ENCODE measurements around the gene MMP19. TPM values are rescaled to one million over a fixed set of nuclear protein-coding genes. Genes with fewer than 3 reads are reported as not detected.

MMP19 gene
- total RNA-seq, 2 experiments from 2014 or later = not detected

- Mint-ChIP-seq H3K9me3 (no peaks in the 10 kb centered on the region), H3K27ac (no peak overlapping the region), H3K27me3 (no peaks in the 10 kb centered on the region), H3K4me1 (peaks cover 31% of the 10 kb centered on the region), H3K36me3 (peaks cover 20% of the 10 kb centered on the region), H3K4me3 (no peak overlapping the region)
- DNase-seq = no peak
Measured at GRCh38 chr12:55812088-55812487, 30.6 kb downstream of the MMP19 start.

GRCh38 chr12:55809274-55809673 is 33.5 kb downstream of the MMP19 start:
- H3K36me3 Mint-ChIP-seq = peaks cover 16% of the 10 kb centered on the region
- no peaks in the 10 kb centered on the region for H3K27me3 Mint-ChIP-seq
- peaks cover 24% of the 10 kb centered on the region for H3K4me1 Mint-ChIP-seq
- no peak for DNase-seq
- H3K9me3 Mint-ChIP-seq = no peaks in the 10 kb centered on the region
- no peak overlapping the region for H3K4me3 Mint-ChIP-seq
- H3K27ac Mint-ChIP-seq = no peak overlapping the region

- H3K4me1 Mint-ChIP-seq = peaks cover 18% of the 10 kb centered on the region
- no peaks in the 10 kb centered on the region for H3K9me3 Mint-ChIP-seq
- no peaks in the 10 kb centered on the region for H3K27me3 Mint-ChIP-seq
- H3K4me3 Mint-ChIP-seq = no peak overlapping the region
- peaks cover 9% of the 10 kb centered on the region for H3K36me3 Mint-ChIP-seq
- H3K27ac Mint-ChIP-seq = no peak overlapping the region
- DNase-seq = no peak
Measured at GRCh38 chr12:55806982-55807381, 35.8 kb downstream of the MMP19 start.

- Mint-ChIP-seq H3K4me1 (peaks cover 7% of the 10 kb centered on the region), H3K27ac (no peak overlapping the region), H3K9me3 (no peaks in the 10 kb centered on the region), H3K27me3 (no peaks in the 10 kb centered on the region), H3K36me3 (peaks cover 9% of the 10 kb centered on the region), H3K4me3 (no peak overlapping the region)
- DNase-seq = no peak
Measured at GRCh38 chr12:55797550-55797949, 45.2 kb downstream of the MMP19 start.

GRCh38 chr12:55797068-55797467 is 45.7 kb downstream of the MMP19 start:
- no peak for DNase-seq
- no peak overlapping the region for H3K27ac Mint-ChIP-seq
- peaks cover 9% of the 10 kb centered on the region for H3K36me3 Mint-ChIP-seq

GRCh38 chr12:55795950-55796349 is 46.8 kb downstream of the MMP19 start:
- H3K9me3 Mint-ChIP-seq = no peaks in the 10 kb centered on the region
- peaks cover 7% of the 10 kb centered on the region for H3K4me1 Mint-ChIP-seq
- H3K27me3 Mint-ChIP-seq = no peaks in the 10 kb centered on the region
- H3K4me3 Mint-ChIP-seq = no peak overlapping the region
- H3K27ac Mint-ChIP-seq = peak overlapping the region; percentile 36
- DNase-seq = no peak
- H3K36me3 Mint-ChIP-seq = peaks cover 9% of the 10 kb centered on the region

More at GRCh38 chr12:55797068-55797467, 45.7 kb downstream of the MMP19 start:
- H3K9me3 Mint-ChIP-seq = no peaks in the 10 kb centered on the region
- H3K4me3 Mint-ChIP-seq = no peak overlapping the region
- peaks cover 7% of the 10 kb centered on the region for H3K4me1 Mint-ChIP-seq
- H3K27me3 Mint-ChIP-seq = no peaks in the 10 kb centered on the region

GRCh38 chr12:55789893-55790292 is 52.8 kb downstream of the MMP19 start:
- no peak overlapping the region for H3K4me3 Mint-ChIP-seq
- no peaks in the 10 kb centered on the region for H3K27me3 Mint-ChIP-seq
- DNase-seq = no peak
- H3K4me1 Mint-ChIP-seq = no peaks in the 10 kb centered on the region
- no peaks in the 10 kb centered on the region for H3K9me3 Mint-ChIP-seq
- peaks cover 13% of the 10 kb centered on the region for H3K36me3 Mint-ChIP-seq
- H3K27ac Mint-ChIP-seq = no peak overlapping the region

- DNase-seq = no peak
- Mint-ChIP-seq H3K4me1 (no peaks in the 10 kb centered on the region), H3K36me3 (peaks cover 16% of the 10 kb centered on the region), H3K4me3 (no peak overlapping the region), H3K9me3 (no peaks in the 10 kb centered on the region), H3K27me3 (no peaks in the 10 kb centered on the region), H3K27ac (no peak overlapping the region)
Measured at GRCh38 chr12:55789171-55789570, 53.6 kb downstream of the MMP19 start.

- Mint-ChIP-seq H3K36me3 (peaks cover 21% of the 10 kb centered on the region), H3K27ac (no peak overlapping the region), H3K4me1 (no peaks in the 10 kb centered on the region), H3K9me3 (no peaks in the 10 kb centered on the region), H3K4me3 (no peak overlapping the region), H3K27me3 (no peaks in the 10 kb centered on the region)
- DNase-seq = no peak
Measured at GRCh38 chr12:55788546-55788945, 54.2 kb downstream of the MMP19 start.

Other genes with a start within 250 kb of the MMP19 start
- gene OR10P1, start 206.0 kb downstream of the MMP19 start, total RNA-seq = not detected
- gene ITGA7, start 135.0 kb downstream of the MMP19 start, total RNA-seq = 1 to 10 TPM; 3.3 to 3.7 TPM
- gene BLOC1S1, start 126.9 kb downstream of the MMP19 start, total RNA-seq = 10 to 100 TPM; 81.9 to 88.4 TPM
- 1 to 10 TPM; 4.2 to 6.7 TPM for gene RDH5, start 122.5 kb downstream of the MMP19 start, total RNA-seq
- 100 to 1,000 TPM; 113 to 117 TPM for gene CD63, start 113.9 kb downstream of the MMP19 start, total RNA-seq
- 10 to 100 TPM; 11.9 to 12.9 TPM for gene GDF11, start 99.8 kb downstream of the MMP19 start, total RNA-seq
- 100 to 1,000 TPM in 1 of 2 experiments, 10 to 100 TPM in 1; 99.6 to 104 TPM for gene SARNP, start 25.2 kb downstream of the MMP19 start, total RNA-seq
- gene ORMDL2, start 24.9 kb downstream of the MMP19 start, total RNA-seq = 10 to 100 TPM; 29.8 to 32.4 TPM
- 10 to 100 TPM; 33.1 to 35.5 TPM for gene DNAJC14, start 13.3 kb downstream of the MMP19 start, total RNA-seq
- 10 to 100 TPM; 33.3 to 34.9 TPM for gene PYM1, start 85.0 kb upstream of the MMP19 start, total RNA-seq
- gene DGKA, start 88.2 kb upstream of the MMP19 start, total RNA-seq = 100 to 1,000 TPM; 236 TPM
- under 1 TPM; 0.25 to 0.28 TPM for gene PMEL, start 123.1 kb upstream of the MMP19 start, total RNA-seq
- gene CDK2, start 123.9 kb upstream of the MMP19 start, total RNA-seq = 100 to 1,000 TPM; 111 to 120 TPM
- 10 to 100 TPM; 24.5 to 25.3 TPM for gene RAB5B, start 131.1 kb upstream of the MMP19 start, total RNA-seq
- gene SUOX, start 154.3 kb upstream of the MMP19 start, total RNA-seq = 1 to 10 TPM; 4.6 to 4.9 TPM
- gene IKZF4, start 178.1 kb upstream of the MMP19 start, total RNA-seq = 10 to 100 TPM; 22.5 to 22.9 TPM
- 10 to 100 TPM; 45.1 to 47.7 TPM for gene RPS26, start 199.0 kb upstream of the MMP19 start, total RNA-seq
- under 1 TPM; 0.82 to 0.97 TPM for gene ERBB3, start 237.2 kb upstream of the MMP19 start, total RNA-seq

Measured in activated naive CD8-positive, alpha-beta T cell treated with anti-CD3 and anti-CD28 coated beads for 36 hours (primary cell).